Kidney (tissue), 22 donors: ENCODE data around the gene MYH10. TPM values are rescaled to one million over a fixed set of nuclear protein-coding genes. Genes with fewer than 3 reads are reported as not detected.
A peak's percentile ranks its signal among the peaks of the same experiment; 100 is the strongest.

Experiments
- DNase-seq, 5 donors: peaks; one replicate each; pipeline ENCODE4 v3.0.0-alpha.2; 2013 to 2020
- FAIRE-seq: peaks from 2 replicates; lab custom pipeline; 2012; peaks lifted over from hg19 to GRCh38; lab: Jason Lieb, UNC
- H3K27ac ChIP-seq, 2 donors: one replicate each; pipeline ENCODE4 v1.7.0; 2013; ENCODE audit warnings: low read depth in 2 of 2, low read length in 2 of 2, inconsistent platforms in 1 of 2
- H3K27me3 ChIP-seq: one replicate; pipeline ENCODE4 v1.7.1; 2013; ENCODE audit warnings: low read length, inconsistent platforms; ENCODE audit not compliant: control insufficient read depth, insufficient read depth
- H3K36me3 ChIP-seq, 3 donors: one replicate each; pipeline versions ENCODE4 v1.7.0 to v1.7.1; 2013; ENCODE audit warnings: low read length in 3 of 3, control low read depth in 1 of 3, inconsistent platforms in 1 of 3; ENCODE audit not compliant: insufficient read depth in 3 of 3, control insufficient read depth in 2 of 3
- H3K4me1 ChIP-seq, 3 donors: one replicate each; pipeline versions ENCODE4 v1.7.0 to v1.7.1; 2013; ENCODE audit warnings: low read length in 3 of 3, inconsistent platforms in 1 of 3, low read depth in 1 of 3; ENCODE audit not compliant: control insufficient read depth in 2 of 3, insufficient read depth in 2 of 3
- H3K4me3 ChIP-seq, 3 donors: one replicate each; pipeline versions ENCODE4 v1.7.0 to v1.8.1; 2013; ENCODE audit warnings: low read length in 3 of 3, control low read depth in 1 of 3, inconsistent platforms in 1 of 3
- H3K9ac ChIP-seq, 3 donors: one replicate each; pipeline versions ENCODE4 v1.7.0 to v1.7.1; 2013; ENCODE audit warnings: low read length in 3 of 3, control low read depth in 1 of 3, inconsistent platforms in 1 of 3
- H3K9me3 ChIP-seq, 3 donors: one replicate each; pipeline versions ENCODE4 v1.7.0 to v1.7.1; 2013; ENCODE audit warnings: low read length in 3 of 3, control low read depth in 1 of 3, inconsistent platforms in 1 of 3; ENCODE audit not compliant: control insufficient read depth in 2 of 3, insufficient read depth in 1 of 3
- intact Hi-C: fragments of 100-400 bp; cut with DNase I; formaldehyde crosslinking; loops from one replicate; pipeline ENCODE4 v1.11.1; 2022
- long read RNA-seq, 10 donors: library from polyadenylated mRNA in 1 of 10; unstranded in 1 of 10; transcript quantifications; one replicate each; pipeline ENCODE4 v2.0.0 and lab custom pipeline, GENCODE V29; 2021 to 2026
- polyA plus RNA-seq: library from polyadenylated mRNA; stranded (reverse); fragments of 350-450 nt; fragmentation: Illumina TruSeq; extraction: RNeasy Lipid Tissue Mini Kit (QIAGEN cat#74804); gene quantifications from one replicate; pipeline ENCODE4 v1.2.3, GENCODE V29; 2014; ENCODE audit warnings: low read depth, low replicate concordance; ENCODE audit not compliant: insufficient read depth
- total RNA-seq: library from RNA; stranded (reverse); fragmentation: NEBNext Ultra II Directional; extraction: Animal tissue kit (Norgen Biotek cat#: 25700); gene quantifications from one replicate; pipeline ENCODE4 v1.2.1, GENCODE V29; 2021
- TF ChIP-seq, protein P1 (sequence below): IDR thresholded peaks from 3 replicates; pipeline ENCODE4 v1.5.1; 2012; ENCODE audit warnings: mild to moderate bottlenecking, moderate library complexity, borderline replicate concordance; ENCODE audit not compliant: insufficient read depth; ENCODE audit errors: extremely low read depth
- donor health status: control.
- donor health status: control.
- donor health status: control.
- donor health status: control.
- donor health status: control.
- donor health status: DM: yes; HTN: yes; CAD: no.
- donor health status: Normal renal cell carcinoma (clear cell type).

MYH10 gene
- total RNA-seq (104 TPM), polyA plus RNA-seq (23.6 TPM)
- long read RNA-seq, donor 1, partial matches to known transcripts = 49 of 51 reads
- long read RNA-seq, donor 1, other reads (novel, unspliced or antisense) = 0 of 51 reads
- long read RNA-seq, donor 2, partial matches to known transcripts = 87 of 87 reads
- long read RNA-seq, donor 2, other reads (novel, unspliced or antisense) = 0 of 87 reads
- long read RNA-seq, donor 3, full-length matches to known transcripts = 4 of 68 reads
- long read RNA-seq, donor 3, partial matches to known transcripts = 64 of 68 reads
- long read RNA-seq, donor 3, other reads (novel, unspliced or antisense) = 0 of 68 reads
- long read RNA-seq, donor 4, full-length matches to known transcripts = 1 of 67 reads
- long read RNA-seq, donor 4, partial matches to known transcripts = 66 of 67 reads
- long read RNA-seq, donor 4, other reads (novel, unspliced or antisense) = 0 of 67 reads
- long read RNA-seq, donor 5 = 0 reads
- long read RNA-seq, donor 6, partial matches to known transcripts = 11 of 11 reads
- long read RNA-seq, donor 6, other reads (novel, unspliced or antisense) = 0 of 11 reads
- long read RNA-seq, donor 7, full-length matches to known transcripts = 1 of 71 reads
- long read RNA-seq, donor 7, partial matches to known transcripts = 54 of 71 reads
- long read RNA-seq, donor 7, other reads (novel, unspliced or antisense) = 16 of 71 reads
- long read RNA-seq, donor 8, partial matches to known transcripts = 12 of 12 reads
- long read RNA-seq, donor 8, other reads (novel, unspliced or antisense) = 0 of 12 reads
- long read RNA-seq, donor 9, partial matches to known transcripts = 6 of 6 reads
- long read RNA-seq, donor 9, other reads (novel, unspliced or antisense) = 0 of 6 reads
- long read RNA-seq, donor 10, partial matches to known transcripts = 22 of 23 reads
- long read RNA-seq, donor 10, other reads (novel, unspliced or antisense) = 0 of 23 reads

DNA sequence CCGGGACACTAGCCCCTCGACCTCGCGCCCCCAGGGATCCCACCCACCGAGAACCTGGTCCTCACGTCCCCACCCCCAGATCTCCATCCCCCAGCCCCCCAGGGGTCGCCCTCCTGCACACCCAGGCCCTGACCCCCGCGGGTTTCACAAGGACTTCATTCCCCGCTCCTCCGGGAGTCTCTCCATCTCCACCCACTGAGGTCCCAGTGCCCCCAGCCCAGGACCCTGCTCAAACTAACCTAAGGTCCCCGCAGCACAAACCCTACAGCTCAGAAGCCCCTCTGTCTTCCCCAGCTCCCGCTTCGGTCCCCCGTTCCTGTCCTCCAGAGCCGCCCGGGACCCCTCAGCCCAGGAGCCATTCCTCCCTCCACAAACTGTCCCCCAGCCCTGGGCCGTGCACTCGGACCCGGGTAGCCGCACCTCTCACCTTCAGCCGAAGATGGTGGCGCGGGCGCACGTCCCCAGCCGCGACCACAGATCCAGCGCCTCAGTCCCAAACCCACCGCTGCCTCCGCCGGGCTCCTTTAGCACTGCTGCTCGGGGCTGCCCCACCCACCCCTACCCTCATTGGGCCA is at the start of gene MYH10:
TSS of gene MYH10 (minus strand) at position 499 of the 575 bp plus-strand sequence. CDS start 7,479 bp downstream, outside the sequence.
- no peaks in the 10 kb centered on the region for H3K36me3 ChIP-seq
- no peaks in the 10 kb centered on the region for H3K9me3 ChIP-seq
- peaks cover 3 to 13% (median 9%) of the 10 kb centered on the region in 3 donors for H3K4me1 ChIP-seq
- no peaks in the 10 kb centered on the region for H3K27me3 ChIP-seq
- TF ChIP-seq, protein P1, sequence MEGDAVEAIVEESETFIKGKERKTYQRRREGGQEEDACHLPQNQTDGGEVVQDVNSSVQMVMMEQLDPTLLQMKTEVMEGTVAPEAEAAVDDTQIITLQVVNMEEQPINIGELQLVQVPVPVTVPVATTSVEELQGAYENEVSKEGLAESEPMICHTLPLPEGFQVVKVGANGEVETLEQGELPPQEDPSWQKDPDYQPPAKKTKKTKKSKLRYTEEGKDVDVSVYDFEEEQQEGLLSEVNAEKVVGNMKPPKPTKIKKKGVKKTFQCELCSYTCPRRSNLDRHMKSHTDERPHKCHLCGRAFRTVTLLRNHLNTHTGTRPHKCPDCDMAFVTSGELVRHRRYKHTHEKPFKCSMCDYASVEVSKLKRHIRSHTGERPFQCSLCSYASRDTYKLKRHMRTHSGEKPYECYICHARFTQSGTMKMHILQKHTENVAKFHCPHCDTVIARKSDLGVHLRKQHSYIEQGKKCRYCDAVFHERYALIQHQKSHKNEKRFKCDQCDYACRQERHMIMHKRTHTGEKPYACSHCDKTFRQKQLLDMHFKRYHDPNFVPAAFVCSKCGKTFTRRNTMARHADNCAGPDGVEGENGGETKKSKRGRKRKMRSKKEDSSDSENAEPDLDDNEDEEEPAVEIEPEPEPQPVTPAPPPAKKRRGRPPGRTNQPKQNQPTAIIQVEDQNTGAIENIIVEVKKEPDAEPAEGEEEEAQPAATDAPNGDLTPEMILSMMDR = peak; percentile 7
- peak within 1 kb of the TSS; percentile 64 to 86 (median 83) for H3K9ac ChIP-seq
- H3K27ac ChIP-seq = peak within 1 kb of the TSS; percentile 94
- H3K4me3 ChIP-seq = peak within 1 kb of the TSS; percentile 82 to 92 (median 86)
- FAIRE-seq (no peak), DNase-seq (no peak)
- intact Hi-C loops = no loop called here

DNA sequence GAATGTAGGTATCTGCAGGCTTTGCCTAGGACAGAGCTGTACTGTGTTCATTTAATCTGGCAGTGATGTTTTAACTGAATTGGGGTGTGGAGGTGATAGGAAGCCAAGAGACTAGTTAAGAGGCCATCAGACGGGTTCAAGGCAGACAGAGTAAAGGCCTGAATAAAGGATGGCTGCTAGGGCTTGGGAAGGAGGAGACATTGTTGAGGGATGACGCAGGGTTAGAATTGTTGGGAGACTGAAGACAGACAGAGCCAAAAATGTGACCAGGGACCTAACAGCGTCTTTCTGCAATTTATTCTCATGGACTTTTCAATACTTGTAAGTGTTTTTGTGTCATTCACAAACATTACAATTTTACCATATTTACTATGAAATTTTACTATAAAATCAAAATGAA is 48.6 kb upstream of the MYH10 start:
- H3K27me3 ChIP-seq = no peaks in the 10 kb centered on the region
- FAIRE-seq (no peak), DNase-seq (no peak)
- H3K27ac ChIP-seq = no peak overlapping the region
- intact Hi-C loops = no loop called here
- H3K4me1 ChIP-seq = peaks cover 0 to 4% (median 4%) of the 10 kb centered on the region in 3 donors
- TF ChIP-seq, protein P1 = no peak
- no peaks in the 10 kb centered on the region for H3K9me3 ChIP-seq
- no peak overlapping the region for H3K4me3 ChIP-seq
- H3K9ac ChIP-seq = no peak overlapping the region
- H3K36me3 ChIP-seq = no peaks in the 10 kb centered on the region

DNA sequence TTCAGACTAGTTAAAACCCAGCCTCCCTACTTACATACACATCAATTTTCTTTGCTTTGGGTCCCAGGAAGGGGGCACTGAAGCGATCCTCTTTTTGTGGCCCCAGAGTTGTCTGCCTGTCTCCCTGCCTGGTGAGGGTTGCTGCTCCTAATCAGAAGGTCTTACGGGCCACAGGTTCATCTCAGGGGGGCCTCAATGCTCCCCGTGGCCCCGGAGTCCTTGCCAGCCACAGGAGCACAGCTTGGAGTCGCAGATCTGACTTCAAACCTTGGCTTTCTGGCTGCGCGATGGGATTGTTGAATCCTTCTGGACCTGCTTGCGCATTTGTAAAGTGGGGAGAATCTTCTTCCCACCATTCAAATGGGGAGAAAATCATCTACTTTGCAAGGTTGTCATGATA is 44.8 kb upstream of the MYH10 start:
- TF ChIP-seq, protein P1 = no peak

More for the DNA sequence above, 44.8 kb upstream of the MYH10 start:
- no peak overlapping the region for H3K4me3 ChIP-seq
- no peaks in the 10 kb centered on the region for H3K9me3 ChIP-seq
- H3K27me3 ChIP-seq = no peaks in the 10 kb centered on the region
- DNase-seq = no peak
- peaks cover 0 to 9% (median 2%) of the 10 kb centered on the region in 3 donors for H3K4me1 ChIP-seq
- no peak overlapping the region for H3K9ac ChIP-seq
- H3K36me3 ChIP-seq = no peaks in the 10 kb centered on the region
- intact Hi-C loops = no loop called here
- no peak for FAIRE-seq
- H3K27ac ChIP-seq = no peak overlapping the region
